HFFc6 (cell line): ENCODE data around the gene ANKS6. TPM values are rescaled to one million over a fixed set of nuclear protein-coding genes. Genes with fewer than 3 reads are reported as not detected.

Source experiments
- DNase-seq: peaks from one replicate; pipeline ENCODE4 v3.0.0-alpha.2; 2018
- H3K27ac Mint-ChIP-seq: 2 replicates; pipeline ENCODE4 v1.8.0; 2020; ENCODE audit warnings: mild to moderate bottlenecking, mixed read lengths
- H3K27me3 Mint-ChIP-seq: 2 replicates; pipeline ENCODE4 v1.8.0; 2021; ENCODE audit warnings: mild to moderate bottlenecking, moderate library complexity, mixed read lengths; ENCODE audit not compliant: insufficient read depth
- H3K36me3 Mint-ChIP-seq: 2 replicates; pipeline ENCODE4 v1.8.0; 2021; ENCODE audit warnings: low read depth, mixed read lengths
- H3K4me1 Mint-ChIP-seq: 2 replicates; pipeline ENCODE4 v1.8.0; 2020; ENCODE audit warnings: low read depth, mixed read lengths
- H3K4me3 Mint-ChIP-seq: 2 replicates; pipeline ENCODE4 v1.8.0; 2020; ENCODE audit warnings: mild to moderate bottlenecking, moderate library complexity, mixed read lengths
- H3K9me3 Mint-ChIP-seq: 2 replicates; pipeline ENCODE4 v1.8.0; 2020; ENCODE audit warnings: mild to moderate bottlenecking, mixed read lengths
- total RNA-seq, 6 experiments: library from RNA; stranded (reverse); fragmentation: NEBNext Ultra II Directional; extraction: Animal tissue kit (Norgen Biotek cat#: 25700); gene quantifications; 2 replicates in 1 of 6; 3 replicates in 5 of 6; pipeline ENCODE4 v1.2.3, GENCODE V29; 2021
- TF ChIP-seq, protein P1 (sequence below): fragments of 200-600 bp; sonication (generic); IDR thresholded peaks from 2 replicates; pipeline ENCODE4 v1.5.0; 2021; ENCODE audit warnings: antibody characterized with exemption, mild to moderate bottlenecking

The ANKS6 gene
- total RNA-seq, 6 experiments from 2014 or later = 12.7 to 16.6 (median 14.8) TPM

DNA sequence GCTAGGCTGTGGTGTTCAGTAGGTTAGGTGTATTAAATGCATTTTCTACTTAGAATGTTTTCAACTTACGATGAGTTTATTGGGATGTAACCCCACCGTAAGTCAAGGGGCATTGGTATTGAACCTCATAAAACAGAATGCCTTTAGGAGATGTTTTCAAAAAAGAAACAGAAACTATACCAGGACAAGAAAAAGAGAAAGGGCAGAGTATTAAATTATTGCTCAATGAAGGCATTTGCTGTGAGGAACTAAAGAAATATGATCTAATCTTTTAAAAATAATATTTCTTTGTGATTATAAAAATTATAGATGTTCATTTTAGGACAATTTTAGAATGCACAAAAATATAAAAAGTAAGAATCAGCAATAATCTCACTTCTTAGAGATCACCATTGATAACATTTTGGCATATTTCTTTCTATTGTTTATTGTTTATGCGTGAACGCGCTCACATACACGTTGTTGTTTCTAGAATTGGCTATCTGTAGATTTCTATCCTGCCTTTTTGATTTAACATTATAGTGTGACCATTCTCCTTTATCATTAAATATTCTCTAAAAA lies 19.1 kb upstream of the ANKS6 start:
- H3K27me3 Mint-ChIP-seq = peaks cover 47% of the 10 kb centered on the region
- peaks cover 12% of the 10 kb centered on the region for H3K4me1 Mint-ChIP-seq
- no peak overlapping the region for H3K4me3 Mint-ChIP-seq
- H3K27ac Mint-ChIP-seq = no peak overlapping the region
- H3K9me3 Mint-ChIP-seq = peaks cover 13% of the 10 kb centered on the region
- no peak for DNase-seq
- H3K36me3 Mint-ChIP-seq = peaks cover 11% of the 10 kb centered on the region
- TF ChIP-seq, protein P1, sequence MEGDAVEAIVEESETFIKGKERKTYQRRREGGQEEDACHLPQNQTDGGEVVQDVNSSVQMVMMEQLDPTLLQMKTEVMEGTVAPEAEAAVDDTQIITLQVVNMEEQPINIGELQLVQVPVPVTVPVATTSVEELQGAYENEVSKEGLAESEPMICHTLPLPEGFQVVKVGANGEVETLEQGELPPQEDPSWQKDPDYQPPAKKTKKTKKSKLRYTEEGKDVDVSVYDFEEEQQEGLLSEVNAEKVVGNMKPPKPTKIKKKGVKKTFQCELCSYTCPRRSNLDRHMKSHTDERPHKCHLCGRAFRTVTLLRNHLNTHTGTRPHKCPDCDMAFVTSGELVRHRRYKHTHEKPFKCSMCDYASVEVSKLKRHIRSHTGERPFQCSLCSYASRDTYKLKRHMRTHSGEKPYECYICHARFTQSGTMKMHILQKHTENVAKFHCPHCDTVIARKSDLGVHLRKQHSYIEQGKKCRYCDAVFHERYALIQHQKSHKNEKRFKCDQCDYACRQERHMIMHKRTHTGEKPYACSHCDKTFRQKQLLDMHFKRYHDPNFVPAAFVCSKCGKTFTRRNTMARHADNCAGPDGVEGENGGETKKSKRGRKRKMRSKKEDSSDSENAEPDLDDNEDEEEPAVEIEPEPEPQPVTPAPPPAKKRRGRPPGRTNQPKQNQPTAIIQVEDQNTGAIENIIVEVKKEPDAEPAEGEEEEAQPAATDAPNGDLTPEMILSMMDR = no peak

DNA sequence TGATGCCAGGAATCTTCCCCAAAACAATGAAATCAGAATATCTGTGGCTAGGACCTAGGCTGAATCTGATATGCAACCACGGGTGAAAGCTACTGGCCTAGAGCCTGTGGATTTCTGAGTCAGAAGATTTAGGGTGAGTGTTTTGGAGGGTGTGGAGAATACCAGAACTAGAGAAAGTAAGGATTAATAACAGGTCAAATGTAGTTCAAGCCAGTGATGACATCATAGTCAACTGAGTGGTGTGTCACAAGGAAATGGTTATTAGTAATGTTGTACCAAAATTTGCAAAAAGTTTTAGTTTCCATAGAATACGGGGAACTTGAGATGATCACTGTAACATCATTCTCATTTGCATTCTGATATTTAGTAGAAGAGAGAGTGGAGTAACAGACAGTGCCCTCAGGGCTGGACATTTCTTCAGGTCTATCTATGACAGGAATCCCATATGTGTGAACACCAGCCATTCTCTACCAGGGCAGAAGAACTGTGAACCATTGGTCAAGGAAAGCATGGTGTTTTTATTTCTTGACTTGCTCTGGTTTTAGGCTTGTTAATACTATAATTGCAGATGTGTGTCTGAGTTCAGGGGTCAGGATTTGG lies 14.8 kb upstream of the ANKS6 start:
- Mint-ChIP-seq H3K27ac (0 out of 2 replicates have a peak overlapping the region, but pooled peaks have one; percentile 33), H3K4me1 (peaks cover 26% of the 10 kb centered on the region), H3K27me3 (peaks cover 48% of the 10 kb centered on the region), H3K9me3 (peaks cover 7% of the 10 kb centered on the region; the same call in 1 of the 2 replicates), H3K36me3 (peaks cover 5% of the 10 kb centered on the region), H3K4me3 (no peak overlapping the region)
- DNase-seq = peak; percentile 82
- TF ChIP-seq, protein P1 = no peak

DNA sequence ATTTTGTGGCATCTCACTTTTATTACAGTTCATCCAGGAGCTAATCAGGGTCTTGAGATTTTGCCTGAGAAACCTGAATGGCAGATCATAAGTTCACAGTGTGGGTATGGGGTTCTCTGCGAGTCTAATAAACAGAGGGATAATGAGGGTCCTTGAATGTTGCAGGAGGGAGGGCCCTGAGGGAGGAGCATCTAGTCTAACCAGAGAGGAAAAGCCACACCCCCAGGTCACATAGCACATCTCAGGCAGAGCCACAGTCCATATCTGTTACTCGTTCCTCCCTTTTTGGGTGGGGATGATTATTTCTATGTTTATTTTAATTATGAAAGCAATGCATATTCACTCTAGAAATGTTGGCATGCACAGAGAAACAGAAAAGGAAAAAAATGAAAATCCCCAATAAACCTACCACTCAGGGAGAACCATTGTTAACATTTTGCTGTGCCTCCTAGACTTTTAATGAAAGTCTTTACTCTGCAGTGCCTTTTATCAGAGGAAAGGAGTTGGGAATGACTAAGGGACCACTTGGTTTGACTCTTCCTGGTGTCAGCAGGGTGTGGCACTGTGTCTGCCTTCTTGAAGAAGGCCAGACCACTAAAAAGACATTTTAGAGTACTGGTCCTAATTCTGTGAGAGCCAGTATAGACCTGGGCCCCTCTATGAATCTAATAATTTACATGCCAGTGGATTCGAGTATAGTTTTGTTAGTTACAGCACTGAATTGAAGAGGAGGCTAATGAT lies 13.9 kb upstream of the ANKS6 start:
- Mint-ChIP-seq H3K9me3 (peaks cover 7% of the 10 kb centered on the region; the same call in 1 of the 2 replicates), H3K27me3 (peaks cover 54% of the 10 kb centered on the region), H3K4me3 (no peak overlapping the region), H3K27ac (no peak overlapping the region), H3K4me1 (peaks cover 26% of the 10 kb centered on the region), H3K36me3 (peaks cover 5% of the 10 kb centered on the region)
- DNase-seq = no peak
- TF ChIP-seq, protein P1 = no peak

DNA sequence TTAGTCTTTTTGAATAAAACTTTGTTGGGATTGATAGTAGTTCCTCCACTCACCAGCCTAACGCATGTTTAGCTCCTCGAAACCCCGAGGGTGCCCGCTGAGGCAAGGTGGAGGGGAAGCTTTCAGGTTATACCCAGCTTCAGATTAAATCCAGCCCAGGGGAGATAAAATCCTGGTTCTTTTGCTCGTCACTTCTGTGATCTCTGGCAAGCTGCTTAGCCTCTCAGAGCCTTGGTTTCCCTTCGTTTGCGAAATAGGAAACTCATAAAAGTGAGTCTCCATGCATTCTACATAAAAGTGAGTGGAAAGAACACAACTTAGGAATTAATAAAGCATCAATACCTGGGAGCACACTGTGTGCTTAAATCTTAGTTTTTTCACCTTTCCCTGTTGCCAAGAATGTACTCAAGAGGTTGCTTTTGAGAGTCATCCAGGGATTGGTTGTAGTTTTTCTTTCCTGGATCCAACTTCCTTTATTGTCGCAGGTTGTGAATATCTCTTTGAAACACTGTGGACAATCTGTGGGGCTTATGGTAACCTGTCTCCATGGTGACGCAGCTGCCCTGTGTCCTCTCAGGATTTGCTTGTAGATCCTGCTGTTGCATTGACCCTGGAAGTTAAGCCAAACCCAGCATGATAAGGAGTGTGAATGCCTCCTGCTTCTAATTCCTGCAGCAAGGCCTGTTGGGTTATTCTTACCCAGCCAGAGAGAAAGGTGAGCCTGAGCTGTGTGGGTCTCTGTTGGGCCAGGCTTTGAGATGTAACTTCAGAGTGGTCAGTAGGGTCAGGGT lies 13.2 kb upstream of the ANKS6 start:
- DNase-seq = no peak
- TF ChIP-seq, protein P1 = no peak
- Mint-ChIP-seq H3K36me3 (peaks cover 5% of the 10 kb centered on the region), H3K9me3 (peaks cover 7% of the 10 kb centered on the region; the same call in 1 of the 2 replicates), H3K27me3 (peaks cover 59% of the 10 kb centered on the region), H3K27ac (no peak overlapping the region), H3K4me1 (peaks cover 26% of the 10 kb centered on the region), H3K4me3 (no peak overlapping the region)

DNA sequence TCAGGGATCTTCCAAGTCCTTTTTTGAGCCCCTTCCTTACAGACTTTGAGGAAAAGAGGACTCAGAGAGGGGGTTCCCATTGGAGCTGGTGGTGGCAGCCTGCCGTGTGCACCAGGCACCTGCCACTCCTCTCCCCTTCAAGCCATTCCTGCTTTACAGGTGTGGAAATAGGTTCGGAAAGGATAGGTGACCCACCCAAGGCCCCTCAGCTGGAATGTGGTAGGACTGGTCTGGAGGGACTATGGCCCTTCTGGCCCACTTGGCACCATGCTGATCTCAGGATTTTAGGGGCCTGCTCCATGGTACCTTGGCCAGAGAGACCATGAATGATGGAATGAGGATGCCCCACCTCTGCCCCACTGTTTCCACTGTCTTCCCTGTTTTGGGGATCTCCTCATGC lies 12.5 kb upstream of the ANKS6 start:
- peaks cover 53% of the 10 kb centered on the region for H3K27me3 Mint-ChIP-seq
- TF ChIP-seq, protein P1 = no peak
- no peak overlapping the region for H3K4me3 Mint-ChIP-seq
- no peak overlapping the region for H3K27ac Mint-ChIP-seq
- DNase-seq = no peak
- peaks cover 7% of the 10 kb centered on the region; the same call in 1 of the 2 replicates for H3K9me3 Mint-ChIP-seq
- peaks cover 5% of the 10 kb centered on the region for H3K36me3 Mint-ChIP-seq
- H3K4me1 Mint-ChIP-seq = peaks cover 26% of the 10 kb centered on the region
